Skeletal muscle satellite cell (primary cell): ENCODE data around the gene ZNF85. TPM values are rescaled to one million over a fixed set of nuclear protein-coding genes. Genes with fewer than 3 reads are reported as not detected.
"Not testable (repeated sequence)": the region's sequence is repeated elsewhere in the genome, so short reads cannot be mapped to it uniquely, and the experiment has no call there.

Experiments
- H3K27me3 ChIP-seq: 2 replicates; pipeline ENCODE4 v1.7.0; 2013; ENCODE audit warnings: low read length; ENCODE audit not compliant: control insufficient read depth, insufficient read depth
- H3K36me3 ChIP-seq: 2 replicates; pipeline ENCODE4 v1.7.0; 2013; ENCODE audit warnings: mild to moderate bottlenecking, control low read depth, low read length; ENCODE audit not compliant: insufficient read depth
- H3K4me1 ChIP-seq: 2 replicates; pipeline ENCODE4 v1.7.0; 2013; ENCODE audit warnings: low read length; ENCODE audit not compliant: control insufficient read depth, insufficient read depth
- H3K4me2 ChIP-seq: 2 replicates; pipeline ENCODE4 v1.7.0; 2013; ENCODE audit warnings: mild to moderate bottlenecking, low read length
- H3K4me3 ChIP-seq: 2 replicates; pipeline ENCODE4 v1.7.0; 2013; ENCODE audit warnings: low read length
- H3K9ac ChIP-seq: 2 replicates; pipeline ENCODE4 v1.7.0; 2013; ENCODE audit warnings: mild to moderate bottlenecking, low read depth, low read length, moderate library complexity
- H3K9me3 ChIP-seq: replicated peaks from 2 replicates; pipeline ENCODE4 v1.7.0; 2013; ENCODE audit warnings: mild to moderate bottlenecking, control low read depth, low read length
- total RNA-seq: library from RNA; depleted of rRNA; stranded (reverse); fragments of >200 nt; gene quantifications from 2 replicates; pipeline ENCODE4 v1.2.3, GENCODE V29; 2012; rRNA removed

The ZNF85 gene
- total RNA-seq = 8.1 and 14.2 TPM in 2 replicates

GRCh38 chr19:20923077-20923871 is at the start of gene ZNF85:
ZNF85 (plus strand) TSS chr19:20923251; CDS start chr19:20923401, 150 bp downstream.
- peak within 1 kb of the TSS; percentile 81 for H3K4me3 ChIP-seq
- H3K4me1 ChIP-seq = peaks cover 5% of the 10 kb centered on the region
- no peaks in the 10 kb centered on the region for H3K27me3 ChIP-seq
- H3K9ac ChIP-seq = peak within 1 kb of the TSS; percentile 91
- peak within 1 kb of the TSS; percentile 86 for H3K4me2 ChIP-seq
- no peaks in the 10 kb centered on the region for H3K9me3 ChIP-seq
- no peaks in the 10 kb centered on the region for H3K36me3 ChIP-seq

GRCh38 chr19:20879501-20879900 is 43.5 kb upstream of the ZNF85 start:
- no peak overlapping the region for H3K9ac ChIP-seq
- H3K4me3 ChIP-seq = no peak overlapping the region
- H3K27me3 ChIP-seq = no peaks in the 10 kb centered on the region
- H3K4me2 ChIP-seq = no peak overlapping the region
- peaks cover 33% of the 10 kb centered on the region for H3K9me3 ChIP-seq
- H3K36me3 ChIP-seq = no peaks in the 10 kb centered on the region
- H3K4me1 ChIP-seq = no peaks in the 10 kb centered on the region

GRCh38 chr19:20912973-20913372 is 10.1 kb upstream of the ZNF85 start:
- no peaks in the 10 kb centered on the region for H3K9me3 ChIP-seq

GRCh38 chr19:20925481-20925880 is 2.4 kb downstream of the ZNF85 start:
- no peak overlapping the region for H3K4me2 ChIP-seq
- peaks cover 9% of the 10 kb centered on the region for H3K4me1 ChIP-seq
- H3K9ac ChIP-seq = no peak overlapping the region
- no peak overlapping the region for H3K4me3 ChIP-seq
- H3K27me3 ChIP-seq = no peaks in the 10 kb centered on the region
- H3K9me3 ChIP-seq = no peaks in the 10 kb centered on the region
- no peaks in the 10 kb centered on the region for H3K36me3 ChIP-seq

More at GRCh38 chr19:20912973-20913372, 10.1 kb upstream of the ZNF85 start:
- Histone ChIP-seq H3K4me3 (no peak overlapping the region), H3K9ac (no peak overlapping the region), H3K27me3 (no peaks in the 10 kb centered on the region), H3K4me1 (no peaks in the 10 kb centered on the region), H3K4me2 (no peak overlapping the region), H3K36me3 (no peaks in the 10 kb centered on the region)

GRCh38 chr19:20926796-20927195 is 3.7 kb downstream of the ZNF85 start:
- Histone ChIP-seq H3K4me1 (peaks cover 9% of the 10 kb centered on the region), H3K4me2 (no peak overlapping the region), H3K4me3 (no peak overlapping the region), H3K9me3 (no peaks in the 10 kb centered on the region), H3K36me3 (no peaks in the 10 kb centered on the region), H3K27me3 (no peaks in the 10 kb centered on the region), H3K9ac (peak overlapping the region; percentile 4)

GRCh38 chr19:20928371-20928770 is 5.3 kb downstream of the ZNF85 start:
- Histone ChIP-seq H3K36me3 (no peaks in the 10 kb centered on the region), H3K9me3 (no peaks in the 10 kb centered on the region), H3K4me1 (peaks cover 9% of the 10 kb centered on the region), H3K9ac (peak overlapping the region; percentile 31), H3K27me3 (no peaks in the 10 kb centered on the region), H3K4me3 (no peak overlapping the region), H3K4me2 (no peak overlapping the region)

GRCh38 chr19:20936322-20936947 is 13.4 kb downstream of the ZNF85 start:
- H3K4me3 ChIP-seq, H3K4me2 ChIP-seq, H3K4me1 ChIP-seq, H3K9me3 ChIP-seq, H3K27me3 ChIP-seq, H3K9ac ChIP-seq: not testable (repeated sequence)
- H3K36me3 ChIP-seq = peaks cover 30% of the 10 kb centered on the region

- H3K36me3 ChIP-seq, H3K27me3 ChIP-seq, H3K4me3 ChIP-seq, H3K4me1 ChIP-seq, H3K9ac ChIP-seq, H3K4me2 ChIP-seq, H3K9me3 ChIP-seq: not testable (repeated sequence)
These were observed 29.6 kb downstream of the ZNF85 start for GRCh38 chr19:20952561-20953095.

GRCh38 chr19:20964798-20965197 is 41.7 kb downstream of the ZNF85 start:
- Histone ChIP-seq H3K36me3 (no peaks in the 10 kb centered on the region), H3K4me3 (no peak overlapping the region), H3K4me2 (no peak overlapping the region), H3K9ac (no peak overlapping the region), H3K4me1 (no peaks in the 10 kb centered on the region), H3K27me3 (no peaks in the 10 kb centered on the region), H3K9me3 (no peaks in the 10 kb centered on the region)

GRCh38 chr19:20968092-20968491 is 45.0 kb downstream of the ZNF85 start:
- H3K9me3 ChIP-seq = no peaks in the 10 kb centered on the region
- no peak overlapping the region for H3K4me3 ChIP-seq
- no peaks in the 10 kb centered on the region for H3K27me3 ChIP-seq
- H3K36me3 ChIP-seq = no peaks in the 10 kb centered on the region
- no peak overlapping the region for H3K9ac ChIP-seq
- H3K4me1 ChIP-seq = no peaks in the 10 kb centered on the region
- no peak overlapping the region for H3K4me2 ChIP-seq

- H3K4me2 ChIP-seq = no peak overlapping the region
- H3K9me3 ChIP-seq = no peaks in the 10 kb centered on the region
- no peak overlapping the region for H3K4me3 ChIP-seq
These were observed 46.4 kb downstream of the ZNF85 start for GRCh38 chr19:20969498-20969897.

More at GRCh38 chr19:20969498-20969897, 46.4 kb downstream of the ZNF85 start:
- Histone ChIP-seq H3K27me3 (no peaks in the 10 kb centered on the region), H3K4me1 (no peaks in the 10 kb centered on the region), H3K36me3 (no peaks in the 10 kb centered on the region), H3K9ac (no peak overlapping the region)
